Sigmoid colon (tissue), 7 donors: ENCODE measurements around the gene SULT1C4. TPM values are rescaled to one million over a fixed set of nuclear protein-coding genes. Genes with fewer than 3 reads are reported as not detected.

Source experiments
- DNase-seq: peaks from one replicate; pipeline ENCODE4 v3.0.0-alpha.2; 2019
- H3K27ac ChIP-seq, 4 donors: fragments of 200-600 bp; sonication (generic); one replicate each; pipeline ENCODE4 v1.5.1; 2016 to 2019; ENCODE audit warnings: mild to moderate bottlenecking in 1 of 4
- H3K27me3 ChIP-seq, 3 donors: fragments of 200-600 bp; sonication (generic); one replicate each; pipeline ENCODE4 v1.5.1; 2019; ENCODE audit warnings: mild to moderate bottlenecking in 1 of 3
- H3K36me3 ChIP-seq, 4 donors: fragments of 200-600 bp; sonication (generic); one replicate each; pipeline ENCODE4 v1.5.1; 2016 to 2019
- H3K4me1 ChIP-seq, 4 donors: fragments of 200-600 bp; sonication (generic); one replicate each; pipeline ENCODE4 v1.5.1; 2017 to 2019
- H3K4me3 ChIP-seq, 4 donors: fragments of 200-600 bp; sonication (generic); one replicate each; pipeline ENCODE4 v1.5.1; 2017 to 2019; ENCODE audit warnings: mild to moderate bottlenecking in 2 of 4, moderate library complexity in 1 of 4
- H3K9me3 ChIP-seq, 4 donors: fragments of 200-600 bp in 3 of 4; sonication (generic) in 3 of 4; one replicate each; pipeline versions ENCODE4 v1.5.1 to v1.6.1; 2013 to 2019
- CTCF ChIP-seq, 4 experiments: fragments of 450-650 bp in 3 of 4; fragments of 200-600 bp in 1 of 4; IDR thresholded peaks; one replicate each; pipeline ENCODE4 v1.5.1; 2016 to 2019; ENCODE audit warnings: antibody characterized with exemption in 4 of 4, mild to moderate bottlenecking in 3 of 4, moderate library complexity in 2 of 4
- EP300 ChIP-seq, 4 donors: sonication (generic); formaldehyde crosslinking; IDR thresholded peaks; one replicate each; pipeline ENCODE4 v1.6.1; 2017; ENCODE audit warnings: antibody characterized with exemption in 4 of 4
- POLR2A ChIP-seq, 2 donors: fragments of 450-650 bp; IDR thresholded peaks; one replicate each; pipeline ENCODE4 v1.6.1; 2016; ENCODE audit warnings: antibody characterized with exemption in 2 of 2, mild to moderate bottlenecking in 2 of 2, moderate library complexity in 2 of 2
- POLR2AphosphoS5 ChIP-seq, 4 donors: sonication (generic); formaldehyde crosslinking; IDR thresholded peaks; one replicate each; pipeline ENCODE4 v1.6.1; 2017; ENCODE audit warnings: antibody characterized with exemption in 4 of 4
- WGBS, 2 donors: extraction: QIAGEN DNeasy Blood & Tissue Kit; methylation state at CpG; one replicate each; pipeline ENCODE4 v1.1.7; 2013; 5-methylcytosine and 5-hydroxymethylcytosine counted together
- intact Hi-C: fragments of 100-400 bp; cut with DNase I; formaldehyde crosslinking; loops from one replicate; pipeline ENCODE4 v1.15.1; 2023
- polyA plus RNA-seq, 3 donors: library from polyadenylated mRNA; stranded (reverse); fragments of 200-250 nt; gene quantifications; one replicate each; pipeline ENCODE4 v1.2.3, GENCODE V29; 2013
- total RNA-seq, 4 donors: library from RNA; depleted of rRNA; stranded (reverse); fragments of >200 nt; gene quantifications; one replicate each; pipeline ENCODE4 v1.1.0, GENCODE V29; 2016
- donor health status: healthy with polysubstance abuse.
- donor health status: Bipolar disorder and iron deficiency.
- donor health status: healthy.

Gene SULT1C4
- total and polyA plus RNA-seq, 7 donors, result 0.60 to 7.2 (median 3.1) TPM; not detected in 1

GRCh38 chr2:108393197-108393596 lies 15.4 kb downstream of the SULT1C4 start:
- no peak for DNase-seq
- Histone ChIP-seq H3K36me3 (no peaks in the 10 kb centered on the region), H3K27me3 (no peaks in the 10 kb centered on the region), H3K27ac (no peak overlapping the region), H3K9me3 (peaks cover 0 to 12% (median 0%) of the 10 kb centered on the region in 4 donors), H3K4me1 (no peaks in the 10 kb centered on the region), H3K4me3 (no peak overlapping the region)
- intact Hi-C loops, result no loop called here
- TF ChIP-seq CTCF (IDR thresholded peaks at IDR 0.05) (no peak), EP300 (IDR thresholded peaks at IDR 0.05) (no peak), POLR2AphosphoS5 (IDR thresholded peaks at IDR 0.05) (no peak), POLR2A (IDR thresholded peaks at IDR 0.05) (no peak)

GRCh38 chr2:108395155-108395554 lies 17.4 kb downstream of the SULT1C4 start:
- TF ChIP-seq POLR2A (IDR thresholded peaks at IDR 0.05), result no peak
- TF ChIP-seq EP300 (IDR thresholded peaks at IDR 0.05), result no peak
- no peak for TF ChIP-seq POLR2AphosphoS5 (IDR thresholded peaks at IDR 0.05)
- no peak for TF ChIP-seq CTCF (IDR thresholded peaks at IDR 0.05)
- Histone ChIP-seq H3K9me3 (peaks cover 5 to 17% (median 12%) of the 10 kb centered on the region in 4 donors), H3K4me3 (no peak overlapping the region), H3K27ac (no peak overlapping the region), H3K36me3 (no peaks in the 10 kb centered on the region), H3K4me1 (no peaks in the 10 kb centered on the region), H3K27me3 (no peaks in the 10 kb centered on the region)
- no peak for DNase-seq
- intact Hi-C loops, result no loop called here
- WGBS, 2 donors, result 97 to 98% methylated on average over 8 of the region's 8 CpGs

GRCh38 chr2:108396845-108397244 lies 19.1 kb downstream of the SULT1C4 start:
- 74 to 81% methylated on average over 3 of the region's 3 CpGs for WGBS, 2 donors
- intact Hi-C loops, result no loop called here
- H3K27me3 ChIP-seq, result no peaks in the 10 kb centered on the region
- peaks cover 5 to 18% (median 12%) of the 10 kb centered on the region in 4 donors for H3K9me3 ChIP-seq
- DNase-seq, result no peak
- no peaks in the 10 kb centered on the region for H3K4me1 ChIP-seq
- no peak overlapping the region for H3K27ac ChIP-seq
- no peak overlapping the region for H3K4me3 ChIP-seq
- no peak for TF ChIP-seq POLR2A (IDR thresholded peaks at IDR 0.05)
- no peak for TF ChIP-seq EP300 (IDR thresholded peaks at IDR 0.05)
- no peak for TF ChIP-seq POLR2AphosphoS5 (IDR thresholded peaks at IDR 0.05)
- no peak for TF ChIP-seq CTCF (IDR thresholded peaks at IDR 0.05)
- no peaks in the 10 kb centered on the region for H3K36me3 ChIP-seq

GRCh38 chr2:108399479-108399878 lies 21.7 kb downstream of the SULT1C4 start:
- H3K4me1 ChIP-seq, result no peaks in the 10 kb centered on the region
- H3K9me3 ChIP-seq, result peaks cover 5 to 18% (median 6%) of the 10 kb centered on the region in 4 donors
- DNase-seq, result no peak
- intact Hi-C loops, result no loop called here
- H3K36me3 ChIP-seq, result no peaks in the 10 kb centered on the region
- H3K4me3 ChIP-seq, result no peak overlapping the region
- TF ChIP-seq CTCF (IDR thresholded peaks at IDR 0.05), result no peak
- TF ChIP-seq POLR2A (IDR thresholded peaks at IDR 0.05), result no peak
- TF ChIP-seq EP300 (IDR thresholded peaks at IDR 0.05), result no peak
- no peak for TF ChIP-seq POLR2AphosphoS5 (IDR thresholded peaks at IDR 0.05)
- 92 to 97% methylated on average over 2 of the region's 2 CpGs for WGBS, 2 donors
- H3K27ac ChIP-seq, result no peak overlapping the region
- H3K27me3 ChIP-seq, result no peaks in the 10 kb centered on the region

GRCh38 chr2:108401800-108402199 lies 24.0 kb downstream of the SULT1C4 start:
- intact Hi-C loops, result no loop called here
- DNase-seq, result no peak
- no peaks in the 10 kb centered on the region for H3K4me1 ChIP-seq
- no peak overlapping the region for H3K4me3 ChIP-seq
- H3K36me3 ChIP-seq, result no peaks in the 10 kb centered on the region
- peaks cover 5 to 18% (median 12%) of the 10 kb centered on the region in 4 donors for H3K9me3 ChIP-seq
- no peak overlapping the region for H3K27ac ChIP-seq
- no peaks in the 10 kb centered on the region for H3K27me3 ChIP-seq
- WGBS, 2 donors, result 83 to 85% methylated on average over 3 of the region's 3 CpGs
- no peak for TF ChIP-seq POLR2A (IDR thresholded peaks at IDR 0.05)
- TF ChIP-seq EP300 (IDR thresholded peaks at IDR 0.05), result no peak
- no peak for TF ChIP-seq POLR2AphosphoS5 (IDR thresholded peaks at IDR 0.05)
